Fibroblast of the conjunctiva (primary cell): ENCODE results near the gene ADORA1.

Source experiments
- DNase-seq: peaks from one replicate; pipeline ENCODE4 v3.0.0-alpha.2; 2010; ENCODE audit warnings: low read depth

The ADORA1 gene

GRCh38 chr1:203127666-203128430 lies at the start of gene ADORA1:
ADORA1 (plus strand) TSS chr1:203127726; CDS start chr1:203128842, 1,116 bp downstream.
- DNase-seq: no peak

- no peak for DNase-seq
These were observed 49.6 kb upstream of the ADORA1 start for GRCh38 chr1:203077956-203078355.

- DNase-seq: no peak
These were observed 49.0 kb upstream of the ADORA1 start for GRCh38 chr1:203078478-203078877.

GRCh38 chr1:203080456-203080855 lies 47.1 kb upstream of the ADORA1 start:
- no peak for DNase-seq

GRCh38 chr1:203081465-203082230 lies 45.9 kb upstream of the ADORA1 start:
- DNase-seq: no peak

- DNase-seq: no peak
These were observed 45.4 kb upstream of the ADORA1 start for GRCh38 chr1:203082231-203082505.

- DNase-seq: no peak
These were observed 44.7 kb upstream of the ADORA1 start for GRCh38 chr1:203082571-203083462.

- DNase-seq: no peak
These were observed 44.0 kb upstream of the ADORA1 start for GRCh38 chr1:203083463-203083921.

GRCh38 chr1:203084588-203085527 lies 42.7 kb upstream of the ADORA1 start:
- DNase-seq: no peak

GRCh38 chr1:203085528-203086406 lies 41.8 kb upstream of the ADORA1 start, which contains the start of gene MYOG:
MYOG (minus strand) TSS chr1:203086012; CDS start chr1:203085961, 51 bp downstream.
- no peak for DNase-seq

GRCh38 chr1:203086992-203087763 lies 40.3 kb upstream of the ADORA1 start:
- DNase-seq: no peak

- no peak for DNase-seq
These were observed 39.1 kb upstream of the ADORA1 start for GRCh38 chr1:203088441-203088840.

- DNase-seq: no peak
These were observed 38.4 kb upstream of the ADORA1 start for GRCh38 chr1:203089001-203089650.

GRCh38 chr1:203089651-203090045 lies 37.9 kb upstream of the ADORA1 start:
- DNase-seq: no peak

- no peak for DNase-seq
These were observed 36.9 kb upstream of the ADORA1 start for GRCh38 chr1:203090421-203091198.

GRCh38 chr1:203091199-203091477 lies 36.4 kb upstream of the ADORA1 start:
- no peak for DNase-seq

GRCh38 chr1:203091761-203092330 lies 35.7 kb upstream of the ADORA1 start:
- DNase-seq: no peak
